HG03066 (cell line): ENCODE results near the gene PPIB.
A peak's percentile ranks its signal among the peaks of the same experiment; 100 is the strongest.

Experiments
- ATAC-seq: cut with Tn5 transposase; IDR thresholded peaks from one replicate; pipeline ENCODE4 v1.9.1; 2021; ENCODE audit warnings: low read depth; ENCODE audit not compliant: unreplicated experiment

Gene PPIB

GRCh38 chr15:64162869-64163658, at the start of gene PPIB:
PPIB (minus strand) TSS chr15:64163022; CDS start chr15:64162986, 36 bp downstream.
- ATAC-seq, result peak; percentile 90

- no peak for ATAC-seq
These were observed 48.9 kb upstream of the PPIB start for GRCh38 chr15:64211696-64212095.

- ATAC-seq, result no peak
These were observed 47.5 kb upstream of the PPIB start for GRCh38 chr15:64210371-64210770.

GRCh38 chr15:64209680-64210334, 47.0 kb upstream of the PPIB start:
- ATAC-seq, result no peak

GRCh38 chr15:64205202-64205601, 42.4 kb upstream of the PPIB start:
- no peak for ATAC-seq

- no peak for ATAC-seq
These were observed 34.6 kb upstream of the PPIB start for GRCh38 chr15:64197425-64197824.

GRCh38 chr15:64193971-64194370, 31.1 kb upstream of the PPIB start:
- no peak for ATAC-seq

GRCh38 chr15:64191971-64192830, 29.4 kb upstream of the PPIB start:
- no peak for ATAC-seq

GRCh38 chr15:64187396-64188191, 24.8 kb upstream of the PPIB start:
- ATAC-seq, result no peak

- no peak for ATAC-seq
These were observed 22.5 kb upstream of the PPIB start for GRCh38 chr15:64185146-64185911.

GRCh38 chr15:64182859-64183370, 20.1 kb upstream of the PPIB start:
- ATAC-seq, result no peak

- no peak for ATAC-seq
These were observed 17.5 kb upstream of the PPIB start for GRCh38 chr15:64180235-64180824.

- ATAC-seq, result no peak
These were observed 3.5 kb upstream of the PPIB start for GRCh38 chr15:64166102-64166890.

- ATAC-seq, result no peak
These were observed 1.6 kb upstream of the PPIB start for GRCh38 chr15:64164436-64164835.

- no peak for ATAC-seq
These were observed 989 bp upstream of the PPIB start for GRCh38 chr15:64163659-64164362.

- ATAC-seq, result peak; percentile 7
These were observed 349 bp downstream of the PPIB start for GRCh38 chr15:64162478-64162868.

GRCh38 chr15:64161688-64162477, 939 bp downstream of the PPIB start:
- ATAC-seq, result no peak
